HG03575 (cell line): ENCODE measurements around the gene CCDC88C.
"Not testable (repeated sequence)": the region's sequence is repeated elsewhere in the genome, so short reads cannot be mapped to it uniquely, and the experiment has no call there.

Experiments used
- ATAC-seq: cut with Tn5 transposase; IDR thresholded peaks from one replicate; pipeline ENCODE4 v1.9.1; 2021; ENCODE audit not compliant: unreplicated experiment, insufficient number of reproducible peaks, low FRiP score; ENCODE audit errors: extremely low read depth

Gene CCDC88C

DNA sequence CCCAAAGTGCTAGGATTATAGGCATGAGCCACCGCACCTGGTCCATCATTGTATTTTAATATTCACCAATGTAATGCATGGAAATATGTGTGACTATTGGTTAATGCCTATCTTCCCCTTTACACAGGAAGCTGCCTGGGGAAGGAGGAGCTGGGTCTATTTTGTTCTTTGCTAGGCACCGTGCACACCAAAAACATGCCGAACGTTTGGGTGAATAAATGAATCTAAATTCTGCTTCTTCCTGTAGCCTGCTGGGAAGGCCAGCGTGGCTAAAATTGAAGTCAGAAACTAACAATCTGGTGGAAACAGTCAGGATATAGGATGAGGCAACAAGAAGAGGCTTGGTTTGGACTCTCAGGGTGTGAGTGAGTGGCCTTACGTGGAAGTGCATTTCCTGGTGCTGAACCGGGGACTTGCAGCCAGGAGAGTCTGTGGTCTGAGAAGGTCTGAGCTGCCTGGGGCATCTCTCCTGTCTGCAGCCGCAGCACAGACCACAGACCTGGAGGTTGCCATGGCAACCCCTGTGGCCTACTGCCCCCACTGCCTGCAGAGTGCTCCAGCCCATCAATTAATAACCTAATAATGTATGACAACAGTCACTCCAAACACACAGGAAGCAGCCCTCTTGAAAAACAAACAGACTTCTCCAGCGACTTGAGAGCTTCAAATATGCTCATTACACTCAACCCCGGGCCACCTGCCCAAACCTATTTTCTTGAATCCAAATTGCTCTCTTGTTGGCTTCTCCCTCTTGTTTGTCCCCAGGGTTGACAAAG is 167.6 kb downstream of the CCDC88C start:
- ATAC-seq, result peak; percentile 80

DNA sequence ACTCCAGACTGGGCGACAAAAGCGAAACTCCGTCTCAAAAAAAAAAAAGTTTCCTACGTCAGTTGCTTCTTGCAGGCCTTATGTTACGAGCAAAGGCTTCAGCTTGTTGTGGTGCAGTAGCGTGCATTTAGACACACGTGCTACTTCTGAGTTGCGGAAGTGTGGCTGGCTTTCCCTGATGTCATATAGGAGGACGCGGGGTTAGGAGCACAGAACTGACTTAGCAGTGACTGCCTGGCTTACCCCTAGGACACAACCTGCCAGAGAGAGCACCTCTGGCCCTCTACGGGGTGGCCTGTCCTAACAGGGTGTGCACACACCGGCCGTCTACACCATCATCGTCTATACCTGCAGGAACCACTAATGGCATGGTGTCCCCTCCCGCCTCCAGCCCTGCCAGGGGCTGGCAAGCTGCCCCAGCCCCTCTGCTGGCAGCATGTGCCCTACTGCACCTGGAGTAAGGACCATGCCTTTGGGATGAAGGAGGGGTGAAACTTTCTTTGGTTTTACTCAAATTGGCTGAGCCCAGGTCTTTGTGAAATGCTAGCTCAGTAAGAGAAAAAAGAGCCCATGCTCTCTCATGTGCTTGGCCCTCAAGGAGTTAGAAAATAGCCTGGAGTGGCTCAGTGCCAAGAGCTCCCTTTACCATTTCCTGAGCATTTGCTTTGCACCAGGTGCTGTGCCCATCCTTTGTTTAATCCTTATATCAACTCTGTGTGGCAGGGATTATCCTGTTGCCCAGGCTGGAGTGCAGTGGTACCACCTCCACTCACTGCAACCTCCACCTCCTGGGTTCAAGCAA is 171.4 kb downstream of the CCDC88C start:
- no peak for ATAC-seq

DNA sequence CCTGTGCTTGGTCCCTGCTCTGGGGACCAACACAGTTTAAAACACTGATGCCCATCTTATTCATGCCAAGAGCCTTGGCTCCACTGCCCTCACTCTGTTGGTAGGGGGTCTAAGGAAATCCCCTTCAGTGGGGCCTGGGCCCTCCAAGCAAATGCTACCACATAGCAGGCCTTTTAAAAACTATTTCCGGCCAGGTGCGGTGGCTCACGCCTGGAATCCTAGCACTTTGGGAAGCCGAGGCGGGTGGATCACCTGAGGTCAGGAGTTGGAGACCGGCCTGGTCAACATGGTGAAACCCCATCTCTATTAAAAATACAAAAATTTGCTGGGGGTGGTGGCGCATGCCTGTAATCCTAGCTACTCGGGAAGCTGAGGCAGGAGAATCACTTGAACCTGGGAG is 172.0 kb downstream of the CCDC88C start:
- not testable (repeated sequence) for ATAC-seq

DNA sequence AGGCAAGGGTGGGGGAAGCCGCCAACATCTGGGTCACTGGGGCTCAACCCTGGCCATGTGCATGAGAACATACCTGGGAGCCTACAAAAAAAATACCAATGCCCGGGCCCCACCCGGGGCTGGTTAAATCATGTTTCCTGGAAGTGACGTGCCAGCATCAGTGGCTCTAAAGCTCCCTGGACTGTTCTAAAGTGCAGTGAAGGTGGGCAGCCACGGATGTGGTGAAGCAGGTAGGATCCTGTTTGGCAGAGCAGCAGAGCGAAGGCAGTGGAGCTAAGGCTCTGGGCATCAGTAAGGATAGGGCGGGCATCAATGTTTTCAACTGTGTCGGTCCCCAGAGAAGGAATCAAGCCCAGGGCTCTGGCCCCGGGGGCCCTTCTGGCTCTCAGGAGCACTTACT is 172.6 kb downstream of the CCDC88C start:
- ATAC-seq, result no peak

DNA sequence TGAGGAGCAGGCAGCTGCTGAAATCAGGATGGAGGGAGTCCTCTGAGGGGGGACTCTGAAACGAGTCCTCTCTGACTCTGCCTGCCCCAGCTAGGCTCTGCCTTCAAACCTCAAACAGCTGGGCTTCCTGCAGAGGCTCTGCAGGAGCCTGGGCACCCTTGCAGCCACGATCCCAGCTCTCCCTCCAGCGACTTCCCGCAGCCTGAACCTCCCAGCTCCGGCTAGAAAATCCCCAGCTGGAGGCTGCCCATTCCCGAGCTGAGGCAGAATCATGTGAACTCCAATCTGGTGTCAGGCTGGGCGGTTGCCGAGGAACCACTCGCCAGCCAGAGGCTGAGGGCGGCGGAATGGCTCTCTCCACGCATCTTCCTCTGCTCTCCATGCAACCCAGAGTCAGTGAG is 173.1 kb downstream of the CCDC88C start, which contains the start of gene GPR68:
Gene GPR68, minus strand, starts transcription at position 204 of the 401 bp plus-strand sequence. CDS start 9,654 bp downstream, outside the sequence.
- ATAC-seq, result no peak

DNA sequence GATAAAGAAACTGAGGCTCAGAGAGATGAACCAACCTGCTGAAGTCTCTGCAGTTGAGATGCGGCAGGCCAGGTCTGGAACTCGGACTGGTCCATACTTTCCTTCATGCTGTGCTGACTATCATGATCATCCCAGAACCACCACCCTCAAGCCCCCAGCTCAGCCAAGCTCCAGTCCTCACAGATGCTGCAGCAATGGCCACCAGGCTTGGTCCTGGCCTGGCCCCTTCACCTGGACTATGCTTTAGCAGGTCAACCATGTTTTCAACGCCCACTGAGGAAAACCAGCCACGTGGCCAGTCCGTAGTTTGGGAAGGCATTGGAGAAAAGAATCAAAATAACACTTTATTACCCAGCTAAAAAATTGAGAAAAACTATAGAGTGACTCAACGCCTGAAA is 174.5 kb downstream of the CCDC88C start:
- ATAC-seq, result no peak

DNA sequence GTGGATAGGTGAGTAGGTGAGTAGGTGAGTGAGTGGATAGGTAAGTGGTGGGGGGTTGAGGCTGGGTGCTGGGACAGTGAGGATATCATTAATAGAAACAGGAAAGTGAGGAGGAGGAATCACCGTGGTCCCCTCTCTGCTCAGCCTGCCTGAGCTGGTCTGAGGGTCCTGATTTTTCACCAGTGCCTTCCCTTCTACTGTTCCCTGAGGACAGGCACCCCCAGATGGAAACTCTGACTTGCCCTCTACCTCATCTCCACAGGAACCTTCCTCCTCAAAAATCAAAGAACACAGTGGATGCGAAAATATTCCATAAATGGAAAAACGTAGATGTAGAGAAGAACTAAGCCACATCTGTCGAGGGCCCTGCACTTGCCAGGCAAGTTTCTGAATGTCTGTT is 175.0 kb downstream of the CCDC88C start:
- no peak for ATAC-seq

DNA sequence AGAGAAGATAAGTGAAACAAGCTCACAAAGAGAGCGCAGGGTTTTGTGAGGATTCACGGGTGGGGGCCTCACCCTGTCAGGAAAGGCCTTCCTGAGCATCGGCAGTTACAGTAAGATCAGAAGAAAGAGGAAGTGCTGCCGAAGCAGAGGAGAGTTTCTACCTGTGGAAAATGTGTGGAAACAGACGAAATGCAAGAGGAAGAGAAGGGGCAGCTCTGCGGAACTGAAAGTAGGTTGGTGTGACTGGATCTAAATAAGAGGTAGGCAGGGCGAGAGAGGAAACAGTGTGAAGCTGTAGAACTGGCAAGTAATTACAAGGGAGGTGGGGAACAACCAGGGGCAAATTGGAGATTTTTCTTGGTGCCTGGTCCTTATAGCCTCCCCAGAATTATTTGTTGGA is 175.8 kb downstream of the CCDC88C start:
- ATAC-seq, result no peak

DNA sequence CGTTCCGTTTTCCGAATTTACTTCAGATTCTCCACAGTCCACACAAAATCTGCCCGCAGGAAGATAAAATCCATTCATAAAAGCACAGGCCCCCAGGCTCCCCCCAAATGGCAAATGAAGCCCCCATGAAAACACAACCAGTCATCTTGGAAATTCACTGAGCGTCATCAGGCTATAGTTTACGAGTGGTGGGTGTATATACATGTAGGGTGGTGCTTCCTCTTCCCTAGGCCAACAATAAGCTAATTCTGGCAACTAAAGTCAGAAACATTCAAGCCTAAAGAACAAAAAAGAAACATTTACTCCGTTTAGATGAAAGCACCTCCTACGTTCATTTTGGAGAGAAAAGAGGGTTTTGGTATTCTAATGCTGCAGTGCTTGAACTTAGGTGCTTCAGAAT is 179.0 kb downstream of the CCDC88C start:
- ATAC-seq, result no peak

DNA sequence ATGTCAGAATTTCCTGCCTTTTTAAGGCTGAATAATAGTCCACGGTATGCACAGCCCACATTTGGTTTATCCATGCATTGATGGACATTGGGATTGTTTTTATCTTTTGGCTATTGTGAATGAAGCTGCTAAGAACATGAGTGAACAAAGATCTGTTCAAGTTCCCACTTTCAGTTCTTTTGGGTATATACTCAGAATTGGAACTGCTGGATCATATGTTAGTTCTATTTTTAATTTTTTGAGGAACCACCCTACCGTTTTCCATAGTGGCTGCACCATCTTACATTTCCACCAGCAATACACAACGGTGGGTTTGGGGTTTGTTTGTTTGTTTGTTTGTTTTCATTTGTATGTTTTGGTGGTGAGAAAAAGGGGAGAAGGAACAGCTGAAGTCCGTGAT is 179.5 kb downstream of the CCDC88C start:
- no peak for ATAC-seq

DNA sequence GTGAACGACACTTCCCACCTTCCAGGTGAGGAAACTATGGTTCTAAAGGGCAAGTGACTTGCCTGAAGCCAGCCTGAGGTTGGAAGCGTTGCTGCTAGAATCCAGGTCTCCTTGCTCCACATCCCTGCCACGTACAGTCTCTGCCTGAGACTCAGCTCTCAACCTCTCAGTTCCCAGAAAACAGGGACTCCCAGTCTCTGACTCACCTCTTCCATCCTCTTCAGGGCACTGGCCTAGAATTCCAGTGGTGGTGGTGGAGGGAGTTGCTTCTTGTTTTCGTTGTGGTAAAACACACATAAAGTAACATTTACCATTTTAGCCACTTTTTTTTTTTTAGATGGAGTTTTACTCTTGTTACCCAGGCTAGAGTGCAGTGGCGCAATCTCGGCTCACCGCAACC is 180.4 kb downstream of the CCDC88C start:
- no peak for ATAC-seq

DNA sequence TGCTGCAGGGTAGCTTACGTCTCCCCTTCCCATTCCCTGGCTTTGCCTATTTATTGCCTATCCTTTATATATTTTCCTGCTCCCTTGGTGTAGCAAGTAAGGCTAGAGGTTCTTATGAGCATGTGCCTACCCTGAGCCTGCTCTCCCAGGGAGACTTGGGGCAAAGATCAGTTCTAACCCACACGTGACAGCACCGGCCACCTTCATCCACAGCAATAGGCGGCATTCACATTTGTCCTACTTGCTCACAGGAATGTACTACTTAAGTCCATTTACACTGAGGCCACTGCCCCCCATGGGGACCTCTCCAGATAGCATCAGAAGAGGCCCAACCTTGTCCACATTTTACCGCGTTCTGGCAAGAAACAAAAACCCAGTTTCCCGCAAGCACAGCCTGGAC is 181.8 kb downstream of the CCDC88C start:
- no peak for ATAC-seq

DNA sequence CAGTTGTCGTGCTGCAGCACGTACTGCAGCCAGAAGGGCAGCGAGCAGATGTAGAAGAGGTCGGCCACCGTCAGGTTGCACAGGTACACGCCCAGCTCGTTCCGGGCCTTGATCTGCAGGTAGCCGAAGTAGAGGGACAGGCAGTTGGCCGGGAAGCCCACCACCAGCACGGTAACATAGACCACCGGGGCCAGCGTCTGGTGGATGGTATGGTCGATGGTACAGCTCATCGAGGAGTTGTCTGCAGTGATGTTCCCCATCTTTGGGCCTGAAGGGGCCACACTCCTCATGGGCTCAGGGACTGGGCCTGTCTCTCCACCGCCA is 182.9 kb downstream of the CCDC88C start:
- no peak for ATAC-seq

DNA sequence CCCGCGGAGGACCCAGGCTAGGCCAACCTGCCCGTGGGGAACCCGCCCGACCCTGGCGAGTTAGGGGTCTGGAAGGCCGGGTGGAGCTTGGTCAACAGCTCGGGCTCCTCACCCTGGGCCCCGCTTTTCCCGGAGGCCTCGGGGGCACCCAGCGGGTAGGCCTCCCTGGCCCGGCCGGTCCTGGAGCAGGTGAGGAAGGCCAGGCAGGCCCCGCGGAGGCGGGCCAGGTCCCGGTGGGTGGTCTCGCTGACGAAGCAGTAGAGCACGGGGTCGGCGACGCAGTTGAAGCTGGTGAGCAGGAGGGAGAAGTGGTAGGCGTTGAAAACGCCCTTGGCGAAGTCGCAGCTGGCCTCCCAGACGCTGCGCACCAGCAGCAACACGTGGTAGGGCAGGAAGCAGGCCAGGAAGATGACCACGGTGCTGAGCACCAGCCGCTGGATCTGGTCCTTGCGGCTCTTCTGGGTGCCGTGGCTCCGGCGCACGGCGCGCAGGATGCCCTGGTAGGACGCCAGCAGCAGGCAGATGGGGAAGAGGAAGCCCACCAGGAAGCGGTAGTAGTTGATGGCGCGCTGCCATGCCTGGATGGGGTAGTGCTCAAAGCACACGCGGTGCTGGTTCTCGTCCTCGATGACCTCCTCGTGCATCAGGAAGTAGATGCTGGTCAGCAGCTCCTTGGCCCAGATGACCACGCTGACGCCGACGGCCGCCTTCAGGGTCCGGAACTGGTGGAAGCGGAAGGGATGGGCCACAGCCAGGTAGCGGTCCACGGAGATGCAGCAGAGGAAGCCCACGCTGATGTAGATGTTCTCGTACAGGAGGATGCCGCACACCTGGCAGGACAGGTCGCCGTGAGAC is 183.5 kb downstream of the CCDC88C start:
- no peak for ATAC-seq

DNA sequence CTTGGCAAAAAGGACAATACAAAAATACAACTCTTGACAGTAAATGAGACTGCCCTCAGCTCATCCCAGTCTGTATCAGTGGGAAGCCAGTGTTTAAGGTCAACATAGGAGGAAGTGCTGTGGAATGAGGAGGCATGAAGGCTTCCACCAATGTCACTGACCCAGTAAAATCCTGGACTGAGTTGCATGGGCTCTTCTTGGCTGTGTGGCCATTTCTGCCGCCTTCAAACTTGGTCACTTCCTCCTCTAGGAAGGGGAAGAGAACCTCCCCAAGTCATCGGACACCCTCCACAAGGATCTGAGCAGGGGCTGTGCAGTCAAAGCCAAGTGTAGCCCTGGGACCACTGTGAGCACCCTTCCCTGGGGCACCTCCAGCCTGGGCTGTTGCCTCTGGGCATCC is 185.0 kb downstream of the CCDC88C start:
- ATAC-seq, result no peak

DNA sequence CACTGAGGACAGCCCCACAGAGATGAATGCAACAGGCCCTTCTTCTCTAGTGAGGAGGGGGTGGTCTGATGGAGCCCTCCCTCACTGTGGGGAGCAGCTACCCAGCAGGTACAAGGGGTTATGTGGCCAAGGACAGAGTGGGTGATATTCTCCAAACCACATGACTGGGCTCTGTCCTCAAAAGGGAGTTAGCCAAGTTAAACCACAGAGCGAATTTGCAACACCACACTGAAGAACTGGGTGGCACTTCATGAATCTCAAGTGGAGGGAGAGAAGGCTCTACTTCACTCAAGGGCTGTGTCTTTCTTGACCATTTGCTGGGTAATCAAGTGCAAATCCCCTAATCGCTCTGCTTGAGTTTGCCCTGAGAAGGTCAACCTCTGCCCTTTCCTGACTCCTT is 185.6 kb downstream of the CCDC88C start:
- ATAC-seq, result no peak

DNA sequence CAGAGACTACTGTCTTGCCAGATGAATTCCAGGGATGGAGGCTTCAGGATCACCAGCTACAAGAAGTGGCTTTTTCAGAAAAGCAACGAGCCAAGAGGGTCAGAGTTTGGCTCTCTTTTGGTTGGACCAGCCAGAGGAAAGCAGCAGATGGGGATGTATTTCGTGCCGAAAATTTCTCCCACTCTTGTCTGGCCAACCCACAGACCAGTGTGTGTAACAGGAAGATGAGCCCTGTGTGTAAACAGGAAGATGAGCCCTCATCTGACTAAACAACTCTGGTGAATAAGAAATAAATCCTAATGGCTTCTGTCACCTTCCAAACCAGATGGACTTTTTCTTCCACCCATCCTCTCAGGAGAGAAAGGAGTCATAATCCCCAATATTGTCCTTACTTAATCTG is 186.2 kb downstream of the CCDC88C start:
- no peak for ATAC-seq

DNA sequence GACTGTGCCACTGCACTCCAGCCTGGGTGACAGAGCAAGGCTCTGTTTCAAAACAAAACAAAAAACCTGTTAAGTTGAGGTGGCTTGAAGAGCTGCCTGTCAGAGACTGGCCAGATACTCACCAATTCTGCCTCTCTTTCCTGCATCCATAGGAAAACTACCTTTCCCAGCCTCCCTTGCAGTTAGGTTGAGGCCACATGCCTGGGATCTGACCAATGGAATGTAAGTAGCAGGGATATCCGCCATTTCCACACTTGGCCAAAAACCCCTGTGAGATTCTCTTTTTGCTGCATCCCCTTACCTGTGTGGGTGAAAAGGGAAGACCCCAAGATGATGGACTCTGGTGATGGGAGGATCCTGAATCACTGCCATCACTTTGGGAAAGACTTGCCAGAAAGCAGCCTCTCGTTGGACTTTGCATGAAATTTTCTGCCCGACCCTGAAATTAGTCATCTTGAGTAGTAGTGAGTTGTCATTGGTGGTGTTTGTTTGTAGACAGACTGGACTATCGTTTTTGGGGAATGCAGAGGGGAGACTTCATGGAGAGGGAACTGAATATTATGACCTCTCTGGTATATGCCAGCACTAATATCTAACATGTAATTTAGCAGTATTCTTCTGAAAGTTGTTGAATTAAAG is 187.1 kb downstream of the CCDC88C start:
- ATAC-seq, result no peak

DNA sequence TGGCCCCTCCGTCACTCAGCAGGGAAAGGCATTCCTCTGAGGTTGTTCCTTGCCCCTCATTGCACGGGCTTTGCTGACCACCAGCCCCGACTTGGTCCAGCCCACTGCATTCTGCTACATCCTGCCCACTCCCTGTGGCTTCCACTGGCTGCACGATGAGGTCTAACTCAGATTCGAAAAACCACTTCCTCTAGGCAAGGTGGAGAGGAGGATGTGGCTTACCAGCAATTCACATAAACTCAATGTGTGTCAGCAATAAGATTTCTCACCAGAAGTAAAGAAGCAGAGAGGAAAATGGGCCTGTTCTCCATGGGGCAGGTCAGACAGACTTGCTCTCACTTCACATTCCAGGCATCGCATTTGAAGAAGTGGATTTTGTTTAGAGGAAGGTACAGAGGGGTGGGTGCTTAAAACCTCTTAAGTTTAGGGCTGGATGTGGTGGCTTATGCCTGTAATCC is 187.8 kb downstream of the CCDC88C start:
- ATAC-seq, result peak; percentile 48
